ENCODE data around the gene NAP1L4. TPM values are rescaled to one million over a fixed set of nuclear protein-coding genes. Genes with fewer than 3 reads are reported as not detected.

NAP1L4 gene
- total RNA-seq, 1 experiment from 2014 or later = 140 TPM

DNA sequence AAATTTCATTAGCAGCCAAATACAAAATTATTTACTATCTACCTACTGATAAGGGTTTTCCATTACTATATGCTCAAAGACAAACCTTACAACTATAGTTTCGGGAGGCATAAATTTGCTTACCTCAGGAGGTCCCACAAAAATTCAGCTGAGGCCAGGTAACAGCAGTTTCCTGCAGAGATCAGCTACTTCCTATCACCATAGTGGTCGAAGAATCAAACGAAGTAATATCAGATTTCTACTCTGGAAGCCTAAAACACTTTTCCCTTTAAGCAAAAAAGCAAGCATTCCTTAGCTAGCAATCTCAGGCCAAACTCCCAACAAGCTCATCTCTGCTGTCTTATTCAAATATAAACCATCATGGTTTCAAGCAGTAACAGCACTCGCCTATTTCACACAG is 3.1 kb downstream of the NAP1L4 start:
- TF ChIP-seq, protein P1, sequence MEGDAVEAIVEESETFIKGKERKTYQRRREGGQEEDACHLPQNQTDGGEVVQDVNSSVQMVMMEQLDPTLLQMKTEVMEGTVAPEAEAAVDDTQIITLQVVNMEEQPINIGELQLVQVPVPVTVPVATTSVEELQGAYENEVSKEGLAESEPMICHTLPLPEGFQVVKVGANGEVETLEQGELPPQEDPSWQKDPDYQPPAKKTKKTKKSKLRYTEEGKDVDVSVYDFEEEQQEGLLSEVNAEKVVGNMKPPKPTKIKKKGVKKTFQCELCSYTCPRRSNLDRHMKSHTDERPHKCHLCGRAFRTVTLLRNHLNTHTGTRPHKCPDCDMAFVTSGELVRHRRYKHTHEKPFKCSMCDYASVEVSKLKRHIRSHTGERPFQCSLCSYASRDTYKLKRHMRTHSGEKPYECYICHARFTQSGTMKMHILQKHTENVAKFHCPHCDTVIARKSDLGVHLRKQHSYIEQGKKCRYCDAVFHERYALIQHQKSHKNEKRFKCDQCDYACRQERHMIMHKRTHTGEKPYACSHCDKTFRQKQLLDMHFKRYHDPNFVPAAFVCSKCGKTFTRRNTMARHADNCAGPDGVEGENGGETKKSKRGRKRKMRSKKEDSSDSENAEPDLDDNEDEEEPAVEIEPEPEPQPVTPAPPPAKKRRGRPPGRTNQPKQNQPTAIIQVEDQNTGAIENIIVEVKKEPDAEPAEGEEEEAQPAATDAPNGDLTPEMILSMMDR (IDR thresholded peaks at IDR 0.05; ENCODE audit: unreplicated experiment) = no peak
- Mint-ChIP-seq H3K27ac (ENCODE audit: unreplicated experiment) (peak overlapping the region; percentile 17), H3K4me1 (ENCODE audit: low read depth, unreplicated experiment) (peaks cover 18% of the 10 kb centered on the region), H3K4me3 (ENCODE audit: low read depth, unreplicated experiment) (peak overlapping the region; percentile 98), H3K9me3 (ENCODE audit: low read depth, unreplicated experiment) (no peaks in the 10 kb centered on the region), H3K36me3 (ENCODE audit: insufficient read depth, unreplicated experiment) (peaks cover 50% of the 10 kb centered on the region), H3K27me3 (ENCODE audit: unreplicated experiment) (no peaks in the 10 kb centered on the region)
- no TSS peak for BruUV-seq (replicated peaks)
- DNase-seq = no peak
- intact Hi-C loops (cut with micrococcal nuclease; ENCODE audit: unreplicated experiment) = no loop called here
- CTCF ChIA-PET = interaction anchor here (0.8 to 1.1 kb wide), 2 partner anchors 59 to 103 kb away, joined by 3 read pairs; no protein-coding TSS in a partner anchor

DNA sequence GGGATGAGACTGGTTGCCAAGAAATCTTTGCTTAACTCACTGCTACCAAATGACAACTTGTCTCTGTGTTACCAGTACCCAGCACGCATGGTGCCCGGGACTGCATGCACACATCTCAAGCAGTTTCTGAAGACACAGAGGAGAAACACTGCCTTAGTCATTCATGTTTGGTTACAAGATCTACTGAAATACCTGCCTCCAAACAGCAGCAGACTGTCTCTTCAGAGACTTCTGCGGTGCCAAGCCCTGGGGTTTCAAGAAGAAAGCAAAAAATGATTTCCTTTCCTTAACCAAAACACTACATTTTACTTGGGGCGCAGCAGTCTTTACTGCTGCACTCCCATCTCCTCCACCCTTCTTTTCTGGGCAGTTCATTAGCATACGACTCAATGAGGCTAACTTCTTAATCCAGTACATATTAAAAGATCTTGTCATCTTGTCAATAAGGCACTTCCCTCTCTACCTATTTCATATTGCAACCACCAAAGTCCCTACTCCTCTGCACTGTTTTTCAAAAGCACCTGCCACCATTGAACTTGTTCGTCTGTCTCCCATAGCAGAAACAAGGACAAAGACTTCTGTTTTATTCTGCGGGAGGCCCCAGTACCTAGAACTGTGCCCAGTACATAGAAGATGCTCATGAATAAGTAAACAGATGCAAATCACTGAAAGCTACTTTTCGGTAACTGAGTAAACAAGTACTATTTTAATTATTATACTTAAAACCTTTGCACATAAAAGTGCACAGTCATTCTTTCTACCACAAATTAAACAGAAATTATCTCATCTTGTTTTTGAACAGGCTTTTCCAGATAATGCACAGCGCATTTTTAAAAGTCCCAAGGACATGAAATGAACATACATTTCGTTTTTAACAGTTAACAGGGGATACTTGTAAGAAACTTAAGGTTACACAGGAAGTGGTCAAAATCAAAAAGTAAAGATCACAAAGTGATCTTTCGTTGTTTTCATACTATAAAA is 4.0 kb downstream of the NAP1L4 start:
- DNase-seq = no peak
- intact Hi-C loops (cut with micrococcal nuclease; ENCODE audit: unreplicated experiment) = no loop called here
- Mint-ChIP-seq H3K4me1 (ENCODE audit: low read depth, unreplicated experiment) (peaks cover 18% of the 10 kb centered on the region), H3K4me3 (ENCODE audit: low read depth, unreplicated experiment) (peak overlapping the region; percentile 98), H3K9me3 (ENCODE audit: low read depth, unreplicated experiment) (no peaks in the 10 kb centered on the region), H3K36me3 (ENCODE audit: insufficient read depth, unreplicated experiment) (peaks cover 50% of the 10 kb centered on the region), H3K27ac (ENCODE audit: unreplicated experiment) (peak overlapping the region; percentile 17), H3K27me3 (ENCODE audit: unreplicated experiment) (no peaks in the 10 kb centered on the region)
- BruUV-seq (replicated peaks) = no TSS peak
- CTCF ChIA-PET = interaction anchor here (0.8 kb wide), 1 partner anchor 58 kb away, joined by 3 read pairs; no protein-coding TSS in a partner anchor
- TF ChIP-seq, protein P1 (IDR thresholded peaks at IDR 0.05; ENCODE audit: unreplicated experiment) = no peak

DNA sequence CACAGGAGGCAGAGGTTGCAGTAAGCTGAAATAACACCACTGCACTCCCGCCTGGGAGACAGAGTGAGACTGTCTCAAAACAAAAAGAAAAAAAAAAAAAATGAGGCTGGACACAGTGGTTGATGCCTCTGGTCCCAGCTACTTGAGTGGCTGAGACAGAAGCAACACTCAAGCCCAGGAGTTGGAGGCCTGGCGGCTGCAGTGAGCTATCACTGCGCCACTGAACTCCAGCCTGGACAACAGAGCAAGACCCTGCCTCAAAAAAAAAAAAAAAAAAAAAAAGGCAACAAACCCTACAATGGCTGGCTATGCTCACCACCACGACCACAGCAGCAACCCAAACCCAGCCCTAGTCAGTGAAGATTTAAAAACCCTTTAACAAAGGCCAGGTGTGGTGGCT is 8.2 kb downstream of the NAP1L4 start:
- Mint-ChIP-seq H3K9me3 (ENCODE audit: low read depth, unreplicated experiment) (no peaks in the 10 kb centered on the region), H3K36me3 (ENCODE audit: insufficient read depth, unreplicated experiment) (peaks cover 23% of the 10 kb centered on the region), H3K27me3 (ENCODE audit: unreplicated experiment) (no peaks in the 10 kb centered on the region), H3K4me1 (ENCODE audit: low read depth, unreplicated experiment) (peaks cover 21% of the 10 kb centered on the region), H3K4me3 (ENCODE audit: low read depth, unreplicated experiment) (no peak overlapping the region), H3K27ac (ENCODE audit: unreplicated experiment) (no peak overlapping the region)
- CTCF ChIA-PET = no interaction called here
- DNase-seq = no peak
- TF ChIP-seq, protein P1 (IDR thresholded peaks at IDR 0.05; ENCODE audit: unreplicated experiment) = no peak
- intact Hi-C loops (cut with micrococcal nuclease; ENCODE audit: unreplicated experiment) = no loop called here
- BruUV-seq (replicated peaks) = no TSS peak

DNA sequence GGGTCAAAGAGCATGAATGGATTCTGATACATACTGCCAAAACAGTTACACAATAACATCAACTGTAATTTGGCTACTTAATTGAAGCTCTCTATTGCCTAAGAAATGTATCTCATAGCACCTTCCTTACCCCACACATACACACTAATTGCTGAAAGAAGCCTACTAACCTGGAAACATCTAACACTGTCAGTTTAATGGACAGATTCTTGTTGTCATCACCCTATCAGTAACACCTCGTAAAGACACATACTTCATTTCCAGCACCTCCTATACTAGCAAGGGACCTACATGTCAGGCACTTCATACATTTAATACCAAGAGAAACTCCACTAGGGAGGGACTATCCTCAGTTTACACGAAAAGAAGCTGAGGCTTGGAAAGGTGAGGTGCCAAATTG is 9.9 kb downstream of the NAP1L4 start:
- H3K27ac Mint-ChIP-seq (ENCODE audit: unreplicated experiment) = no peak overlapping the region
- peaks cover 9% of the 10 kb centered on the region for H3K4me1 Mint-ChIP-seq (ENCODE audit: low read depth, unreplicated experiment)
- intact Hi-C loops (cut with micrococcal nuclease; ENCODE audit: unreplicated experiment) = no loop called here
- H3K9me3 Mint-ChIP-seq (ENCODE audit: low read depth, unreplicated experiment) = no peaks in the 10 kb centered on the region
- H3K4me3 Mint-ChIP-seq (ENCODE audit: low read depth, unreplicated experiment) = no peak overlapping the region
- no peak for DNase-seq
- CTCF ChIA-PET = no interaction called here
- H3K27me3 Mint-ChIP-seq (ENCODE audit: unreplicated experiment) = no peaks in the 10 kb centered on the region
- TF ChIP-seq, protein P1 (IDR thresholded peaks at IDR 0.05; ENCODE audit: unreplicated experiment) = no peak
- H3K36me3 Mint-ChIP-seq (ENCODE audit: insufficient read depth, unreplicated experiment) = peaks cover 31% of the 10 kb centered on the region
- no TSS peak for BruUV-seq (replicated peaks)

All from Calu3 (cell line).